GM23248 (cell line): ENCODE results near the gene TRAF4.
"Not testable (repeated sequence)": the region's sequence is repeated elsewhere in the genome, so short reads cannot be mapped to it uniquely, and the experiment has no call there.

ENCODE experiments used
- EZH2 ChIP-seq: fragments of 200-600 bp; sonication (generic); IDR thresholded peaks from 2 replicates; pipeline ENCODE4 v1.6.1; 2018; ENCODE audit warnings: antibody characterized with exemption, mild to moderate bottlenecking; ENCODE audit not compliant: insufficient read depth, poor library complexity, severe bottlenecking
- EZH2phosphoT487 ChIP-seq: fragments of 200-600 bp; sonication (generic); IDR thresholded peaks from 2 replicates; pipeline ENCODE4 v1.6.1; 2018; ENCODE audit warnings: antibody characterized with exemption, moderate library complexity, mild to moderate bottlenecking, low read depth; ENCODE audit not compliant: insufficient read depth

- not testable (repeated sequence) for TF ChIP-seq EZH2, EZH2phosphoT487
These were observed 35.8 kb downstream of the TRAF4 start for GRCh38 chr17:28779601-28780000.
